Measurements from ENCODE around the gene SPAG8.

GRCh38 chr9:35859990-35860339 lies 47.9 kb upstream of the SPAG8 start:
- TF ChIP-seq CTCF (IDR thresholded peaks at IDR 0.05) (no peak), POLR2AphosphoS5 (IDR thresholded peaks at IDR 0.05) (no peak), POLR2A (IDR thresholded peaks at IDR 0.05) (no peak)

Measured in breast epithelium (tissue), 3 donors.